ENCODE measurements around the gene NAIF1.
"Not testable (repeated sequence)": the region's sequence is repeated elsewhere in the genome, so short reads cannot be mapped to it uniquely, and the experiment has no call there.

The NAIF1 gene

GRCh38 chr9:128045831-128046230 is 21.3 kb downstream of the NAIF1 start:
- H3K4me3 ChIP-seq (ENCODE audit: low read length), result no peak overlapping the region
- no peak for DNase-seq (ENCODE audit: low read depth)
- no peak for TF ChIP-seq CTCF (conservative IDR thresholded peaks at IDR 0.05; ENCODE audit: low read length)

GRCh38 chr9:128045409-128045808 is 21.7 kb downstream of the NAIF1 start:
- H3K4me3 ChIP-seq (ENCODE audit: low read length); DNase-seq (ENCODE audit: low read depth): not testable (repeated sequence)

DNA sequence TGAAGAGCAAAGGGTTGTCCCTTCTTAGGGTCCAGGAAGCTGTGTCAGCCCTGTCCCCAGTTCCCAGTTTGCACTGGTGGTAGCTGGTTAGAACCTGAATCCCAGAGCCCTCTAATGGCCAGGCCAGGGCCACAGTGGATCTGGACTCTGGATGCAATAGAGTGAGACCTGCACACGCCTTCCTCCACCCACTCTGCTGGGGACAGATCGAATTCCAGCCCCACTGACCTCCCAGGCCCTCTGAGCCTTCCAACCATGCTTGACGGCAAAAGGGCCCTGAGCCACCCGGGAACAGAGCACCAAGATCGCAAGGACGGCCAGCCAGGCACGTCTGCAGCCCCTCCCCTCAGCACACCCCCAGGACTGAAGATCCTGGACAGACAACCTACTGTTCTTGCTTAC is 23.7 kb downstream of the NAIF1 start:
- no peak overlapping the region for H3K4me3 ChIP-seq (ENCODE audit: low read length)
- DNase-seq (ENCODE audit: low read depth), result no peak
- no peak for TF ChIP-seq CTCF (conservative IDR thresholded peaks at IDR 0.05; ENCODE audit: low read length)

GRCh38 chr9:128042043-128042442 is 25.1 kb downstream of the NAIF1 start:
- no peak overlapping the region for H3K4me3 ChIP-seq (ENCODE audit: low read length)
- TF ChIP-seq CTCF (conservative IDR thresholded peaks at IDR 0.05; ENCODE audit: low read length), result no peak
- DNase-seq (ENCODE audit: low read depth), result no peak

DNA sequence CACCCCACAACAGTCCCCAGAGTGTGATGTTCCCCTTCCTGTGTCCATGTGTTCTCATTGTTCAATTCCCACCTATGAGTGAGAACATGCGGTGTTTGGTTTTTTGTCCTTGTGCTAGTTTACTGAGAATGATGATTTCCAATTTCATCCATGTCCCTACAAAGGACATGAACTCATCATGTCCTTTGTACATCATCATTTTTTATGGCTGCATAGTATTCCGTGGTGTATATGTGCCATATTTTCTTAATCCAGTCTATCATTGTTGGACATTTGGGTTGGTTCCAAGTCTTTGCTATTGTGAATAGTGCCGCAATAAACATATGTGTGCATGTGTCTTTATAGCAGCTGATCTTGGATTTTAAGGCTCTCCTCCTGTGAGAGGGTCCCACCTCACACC is 26.3 kb downstream of the NAIF1 start:
- not testable (repeated sequence) for H3K4me3 ChIP-seq (ENCODE audit: low read length); DNase-seq (ENCODE audit: low read depth)

DNA sequence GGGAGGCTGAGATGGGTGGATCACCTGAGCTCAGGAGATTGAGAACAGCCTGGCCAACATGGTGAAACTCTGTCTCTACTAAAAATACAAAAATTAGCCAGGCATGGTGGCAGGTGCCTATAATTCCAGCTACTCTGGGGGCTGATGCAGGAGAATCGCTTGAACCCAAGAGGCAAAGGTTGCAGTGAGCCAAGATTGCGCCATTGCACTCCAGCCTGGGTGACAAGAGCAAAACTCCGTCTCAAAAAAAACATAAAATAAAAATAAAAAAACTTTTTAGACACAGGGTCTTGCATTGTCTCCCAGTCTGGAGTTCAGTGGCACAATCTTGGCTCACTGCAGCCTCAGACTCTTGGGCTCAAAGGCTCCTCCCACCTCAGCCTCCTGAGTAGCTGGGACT is 30.6 kb downstream of the NAIF1 start:
- not testable (repeated sequence) for H3K4me3 ChIP-seq (ENCODE audit: low read length); DNase-seq (ENCODE audit: low read depth)

GRCh38 chr9:128034821-128035652 is 32.1 kb downstream of the NAIF1 start:
- DNase-seq (ENCODE audit: low read depth), result peak; percentile 79
- no peak overlapping the region for H3K4me3 ChIP-seq (ENCODE audit: low read length)
- TF ChIP-seq CTCF (conservative IDR thresholded peaks at IDR 0.05; ENCODE audit: low read length), result peak; percentile 83

DNA sequence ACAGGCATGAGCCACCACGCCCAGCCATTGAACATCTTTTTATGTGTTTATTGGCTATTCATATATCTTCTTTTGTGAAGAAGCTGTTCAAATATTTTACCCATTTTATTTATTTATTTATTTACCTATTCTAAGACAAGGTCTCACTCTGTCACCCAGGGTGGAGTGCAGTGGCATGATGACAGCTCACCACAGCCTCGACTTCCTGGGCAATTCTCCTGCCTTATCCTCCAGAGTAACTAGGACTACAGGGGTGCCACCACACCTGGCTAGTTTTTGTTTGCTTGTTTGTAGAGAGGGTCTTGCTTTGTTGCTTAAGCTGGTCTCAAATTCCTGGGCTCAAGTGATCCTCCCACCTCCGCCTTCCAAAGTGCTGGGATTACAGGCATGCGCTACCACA is 33.5 kb downstream of the NAIF1 start:
- no peak overlapping the region for H3K4me3 ChIP-seq (ENCODE audit: low read length)
- no peak for TF ChIP-seq CTCF (conservative IDR thresholded peaks at IDR 0.05; ENCODE audit: low read length)
- no peak for DNase-seq (ENCODE audit: low read depth)

GRCh38 chr9:128027705-128028104 is 39.4 kb downstream of the NAIF1 start:
- no peak overlapping the region for H3K4me3 ChIP-seq (ENCODE audit: low read length)
- DNase-seq (ENCODE audit: low read depth), result no peak
- no peak for TF ChIP-seq CTCF (conservative IDR thresholded peaks at IDR 0.05; ENCODE audit: low read length)

Data from AG10803 (cell line).